Measurements from ENCODE around the gene WDR1. TPM values are rescaled to one million over a fixed set of nuclear protein-coding genes. Genes with fewer than 3 reads are reported as not detected.

Gene WDR1
- total and polyA plus RNA-seq, 2 of the 13 experiments (the other 11 are each of a cell fraction or from before 2014, with no cell fraction given), result 106 to 198 TPM

GRCh38 chr4:10063544-10064300 is 52.9 kb downstream of the WDR1 start (continued):
- TF ChIP-seq, protein P1, sequence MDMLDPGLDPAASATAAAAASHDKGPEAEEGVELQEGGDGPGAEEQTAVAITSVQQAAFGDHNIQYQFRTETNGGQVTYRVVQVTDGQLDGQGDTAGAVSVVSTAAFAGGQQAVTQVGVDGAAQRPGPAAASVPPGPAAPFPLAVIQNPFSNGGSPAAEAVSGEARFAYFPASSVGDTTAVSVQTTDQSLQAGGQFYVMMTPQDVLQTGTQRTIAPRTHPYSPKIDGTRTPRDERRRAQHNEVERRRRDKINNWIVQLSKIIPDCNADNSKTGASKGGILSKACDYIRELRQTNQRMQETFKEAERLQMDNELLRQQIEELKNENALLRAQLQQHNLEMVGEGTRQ (IDR thresholded peaks at IDR 0.05; ENCODE audit: low read depth, low read length), result no peak
- TF ChIP-seq, protein P1 (CRISPR knock-in tag; IDR thresholded peaks at IDR 0.05; ENCODE audit: borderline replicate concordance), result no peak
- TF ChIP-seq TBX2 (CRISPR knock-in tag; IDR thresholded peaks at IDR 0.05; ENCODE audit: borderline replicate concordance), result peak; percentile 46; the same call in 1 of the 2 replicates
- TF ChIP-seq, protein P2, sequence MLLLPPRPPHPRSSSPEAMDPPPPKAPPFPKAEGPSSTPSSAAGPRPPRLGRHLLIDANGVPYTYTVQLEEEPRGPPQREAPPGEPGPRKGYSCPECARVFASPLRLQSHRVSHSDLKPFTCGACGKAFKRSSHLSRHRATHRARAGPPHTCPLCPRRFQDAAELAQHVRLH (CRISPR knock-in tag; IDR thresholded peaks at IDR 0.05; ENCODE audit: borderline replicate concordance, low read depth), result no peak
- TF ChIP-seq, protein P3, sequence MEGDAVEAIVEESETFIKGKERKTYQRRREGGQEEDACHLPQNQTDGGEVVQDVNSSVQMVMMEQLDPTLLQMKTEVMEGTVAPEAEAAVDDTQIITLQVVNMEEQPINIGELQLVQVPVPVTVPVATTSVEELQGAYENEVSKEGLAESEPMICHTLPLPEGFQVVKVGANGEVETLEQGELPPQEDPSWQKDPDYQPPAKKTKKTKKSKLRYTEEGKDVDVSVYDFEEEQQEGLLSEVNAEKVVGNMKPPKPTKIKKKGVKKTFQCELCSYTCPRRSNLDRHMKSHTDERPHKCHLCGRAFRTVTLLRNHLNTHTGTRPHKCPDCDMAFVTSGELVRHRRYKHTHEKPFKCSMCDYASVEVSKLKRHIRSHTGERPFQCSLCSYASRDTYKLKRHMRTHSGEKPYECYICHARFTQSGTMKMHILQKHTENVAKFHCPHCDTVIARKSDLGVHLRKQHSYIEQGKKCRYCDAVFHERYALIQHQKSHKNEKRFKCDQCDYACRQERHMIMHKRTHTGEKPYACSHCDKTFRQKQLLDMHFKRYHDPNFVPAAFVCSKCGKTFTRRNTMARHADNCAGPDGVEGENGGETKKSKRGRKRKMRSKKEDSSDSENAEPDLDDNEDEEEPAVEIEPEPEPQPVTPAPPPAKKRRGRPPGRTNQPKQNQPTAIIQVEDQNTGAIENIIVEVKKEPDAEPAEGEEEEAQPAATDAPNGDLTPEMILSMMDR (CRISPR knock-in tag; IDR thresholded peaks at IDR 0.05), result peak; percentile 96
- TF ChIP-seq ZNF788 (CRISPR knock-in tag; IDR thresholded peaks at IDR 0.05; ENCODE audit: borderline replicate concordance), result peak; percentile 65; the same call in 1 of the 2 replicates
- no peak for TF ChIP-seq ZNF75D (CRISPR knock-in tag; IDR thresholded peaks at IDR 0.05; ENCODE audit: borderline replicate concordance)
- 0 out of 2 replicates have a peak, but pooled peaks have one; percentile 35 for TF ChIP-seq GATAD2A (CRISPR knock-in tag; IDR thresholded peaks at IDR 0.05)
- no peak; the same call in 1 of the 2 replicates for TF ChIP-seq POGK (CRISPR knock-in tag; conservative IDR thresholded peaks at IDR 0.05)
- TF ChIP-seq, protein P4, sequence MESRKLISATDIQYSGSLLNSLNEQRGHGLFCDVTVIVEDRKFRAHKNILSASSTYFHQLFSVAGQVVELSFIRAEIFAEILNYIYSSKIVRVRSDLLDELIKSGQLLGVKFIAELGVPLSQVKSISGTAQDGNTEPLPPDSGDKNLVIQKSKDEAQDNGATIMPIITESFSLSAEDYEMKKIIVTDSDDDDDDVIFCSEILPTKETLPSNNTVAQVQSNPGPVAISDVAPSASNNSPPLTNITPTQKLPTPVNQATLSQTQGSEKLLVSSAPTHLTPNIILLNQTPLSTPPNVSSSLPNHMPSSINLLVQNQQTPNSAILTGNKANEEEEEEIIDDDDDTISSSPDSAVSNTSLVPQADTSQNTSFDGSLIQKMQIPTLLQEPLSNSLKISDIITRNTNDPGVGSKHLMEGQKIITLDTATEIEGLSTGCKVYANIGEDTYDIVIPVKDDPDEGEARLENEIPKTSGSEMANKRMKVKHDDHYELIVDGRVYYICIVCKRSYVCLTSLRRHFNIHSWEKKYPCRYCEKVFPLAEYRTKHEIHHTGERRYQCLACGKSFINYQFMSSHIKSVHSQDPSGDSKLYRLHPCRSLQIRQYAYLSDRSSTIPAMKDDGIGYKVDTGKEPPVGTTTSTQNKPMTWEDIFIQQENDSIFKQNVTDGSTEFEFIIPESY (CRISPR knock-in tag; IDR thresholded peaks at IDR 0.05), result peak; percentile 98
- TF ChIP-seq RBM22 (optimal IDR thresholded peaks at IDR 0.05; ENCODE audit: low read length), result no peak
- TF ChIP-seq ZBTB43 (CRISPR knock-in tag; conservative IDR thresholded peaks at IDR 0.05), result no peak
- TF ChIP-seq, protein P5, sequence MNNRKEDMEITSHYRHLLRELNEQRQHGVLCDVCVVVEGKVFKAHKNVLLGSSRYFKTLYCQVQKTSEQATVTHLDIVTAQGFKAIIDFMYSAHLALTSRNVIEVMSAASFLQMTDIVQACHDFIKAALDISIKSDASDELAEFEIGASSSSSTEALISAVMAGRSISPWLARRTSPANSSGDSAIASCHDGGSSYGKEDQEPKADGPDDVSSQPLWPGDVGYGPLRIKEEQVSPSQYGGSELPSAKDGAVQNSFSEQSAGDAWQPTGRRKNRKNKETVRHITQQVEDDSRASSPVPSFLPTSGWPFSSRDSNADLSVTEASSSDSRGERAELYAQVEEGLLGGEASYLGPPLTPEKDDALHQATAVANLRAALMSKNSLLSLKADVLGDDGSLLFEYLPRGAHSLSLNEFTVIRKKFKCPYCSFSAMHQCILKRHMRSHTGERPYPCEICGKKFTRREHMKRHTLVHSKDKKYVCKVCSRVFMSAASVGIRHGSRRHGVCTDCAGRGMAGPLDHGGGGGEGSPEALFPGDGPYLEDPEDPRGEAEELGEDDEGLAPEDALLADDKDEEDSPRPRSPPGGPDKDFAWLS (CRISPR knock-in tag; IDR thresholded peaks at IDR 0.05; ENCODE audit: borderline replicate concordance), result no peak
- TF ChIP-seq ZFP82 (CRISPR knock-in tag; IDR thresholded peaks at IDR 0.05; ENCODE audit: borderline replicate concordance), result no peak
- no peak for TF ChIP-seq FOXC1 (CRISPR knock-in tag; IDR thresholded peaks at IDR 0.05; ENCODE audit: borderline replicate concordance)
- no peak for TF ChIP-seq ZBTB21 (CRISPR knock-in tag; IDR thresholded peaks at IDR 0.05)
- TF ChIP-seq NCOA1 (CRISPR knock-in tag; IDR thresholded peaks at IDR 0.05), result no peak
